M059J (cell line): ENCODE results near the gene SH3BGR. TPM values are rescaled to one million over a fixed set of nuclear protein-coding genes. Genes with fewer than 3 reads are reported as not detected.
"Not testable (repeated sequence)": the region's sequence is repeated elsewhere in the genome, so short reads cannot be mapped to it uniquely, and the experiment has no call there.

Source experiments
- DNase-seq: peaks from one replicate; pipeline ENCODE4 v3.0.0-alpha.2; 2012; ENCODE audit warnings: low read depth
- total RNA-seq: library from RNA; depleted of rRNA; stranded (reverse); fragments of >200 nt; shearing (Covaris generic); gene quantifications from 2 replicates; pipeline ENCODE4 v1.2.3, GENCODE V29; 2014; rRNA removed

SH3BGR gene
- 2.9 and 3.2 TPM in 2 replicates for total RNA-seq

- peak; percentile 40 for DNase-seq
These were observed at the start of gene SH3BGR for GRCh38 chr21:39451332-39452206. Gene SH3BGR (plus strand): TSS chr21:39451970. CDS start chr21:39452097, 127 bp downstream.

GRCh38 chr21:39406065-39406464, 45.7 kb upstream of the SH3BGR start:
- DNase-seq: no peak

GRCh38 chr21:39419204-39419603, 32.6 kb upstream of the SH3BGR start:
- DNase-seq: not testable (repeated sequence)

GRCh38 chr21:39422527-39423241, 29.1 kb upstream of the SH3BGR start:
- DNase-seq: no peak

GRCh38 chr21:39429445-39429844, 22.3 kb upstream of the SH3BGR start:
- no peak for DNase-seq

GRCh38 chr21:39430016-39430415, 21.8 kb upstream of the SH3BGR start:
- DNase-seq: no peak

- DNase-seq: no peak
These were observed 21.3 kb upstream of the SH3BGR start for GRCh38 chr21:39430457-39430856.

- no peak for DNase-seq
These were observed 20.8 kb upstream of the SH3BGR start for GRCh38 chr21:39430954-39431353.

- peak; percentile 18 for DNase-seq
These were observed 16.8 kb upstream of the SH3BGR start for GRCh38 chr21:39434950-39435349.

GRCh38 chr21:39439232-39439631, 12.5 kb upstream of the SH3BGR start:
- DNase-seq: no peak

GRCh38 chr21:39441502-39442475, 10.0 kb upstream of the SH3BGR start:
- peak; percentile 67 for DNase-seq

GRCh38 chr21:39444421-39445180, 7.2 kb upstream of the SH3BGR start:
- DNase-seq: peak; percentile 70

- peak; percentile 93 for DNase-seq
These were observed 6.2 kb upstream of the SH3BGR start, which contains the start of gene LCA5L for GRCh38 chr21:39445321-39446269. Gene LCA5L (minus strand): TSS chr21:39445778. CDS start chr21:39428493, 17,285 bp downstream.

GRCh38 chr21:39447264-39447663, 4.5 kb upstream of the SH3BGR start:
- peak; percentile 6 for DNase-seq

GRCh38 chr21:39452207-39452969, 618 bp downstream of the SH3BGR start:
- DNase-seq: peak; percentile 32

- no peak for DNase-seq
These were observed 1.2 kb downstream of the SH3BGR start for GRCh38 chr21:39452970-39453342.

GRCh38 chr21:39453571-39454179, 1.9 kb downstream of the SH3BGR start:
- no peak for DNase-seq

- DNase-seq: no peak
These were observed 3.3 kb downstream of the SH3BGR start for GRCh38 chr21:39454949-39455668.
